CD1c-positive myeloid dendritic cell (primary cell): ENCODE measurements around the gene MGMT.

ENCODE experiments used
- DNase-seq: peaks from one replicate; pipeline ENCODE4 v3.0.0-alpha.2; 2016; ENCODE audit errors: extremely low spot score

MGMT gene

DNA sequence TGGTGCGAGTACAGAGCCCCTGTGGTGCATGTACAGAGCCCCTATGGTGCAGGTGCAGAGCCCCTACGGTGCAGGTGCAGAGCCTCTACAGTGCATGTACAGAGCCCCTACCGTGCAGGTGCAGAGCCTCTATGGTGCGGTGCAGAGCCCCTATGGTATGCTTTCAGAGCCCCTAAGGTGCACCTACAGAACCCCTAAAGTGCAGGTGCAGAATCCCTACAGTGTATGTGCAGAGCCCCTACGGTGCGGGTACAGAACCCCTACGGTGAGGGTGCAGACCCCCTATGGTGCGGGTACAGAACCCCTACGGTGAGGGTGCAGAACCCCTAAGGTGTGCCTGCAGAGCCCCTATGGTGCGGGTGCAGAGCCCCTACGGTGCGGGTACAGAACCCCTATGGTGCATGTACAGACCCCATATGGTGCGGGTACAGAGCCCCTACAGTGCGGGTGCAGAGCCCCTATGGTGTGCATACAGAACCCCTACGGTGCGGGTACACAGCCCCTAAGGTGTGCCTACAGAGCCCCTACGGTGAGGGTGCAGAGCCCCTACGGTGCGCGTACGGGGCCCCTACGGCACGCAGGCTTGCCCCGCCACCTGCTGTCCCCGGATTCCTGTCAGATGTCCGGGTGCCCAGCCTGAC, 53.5 kb downstream of the MGMT start:
- DNase-seq, result no peak

DNA sequence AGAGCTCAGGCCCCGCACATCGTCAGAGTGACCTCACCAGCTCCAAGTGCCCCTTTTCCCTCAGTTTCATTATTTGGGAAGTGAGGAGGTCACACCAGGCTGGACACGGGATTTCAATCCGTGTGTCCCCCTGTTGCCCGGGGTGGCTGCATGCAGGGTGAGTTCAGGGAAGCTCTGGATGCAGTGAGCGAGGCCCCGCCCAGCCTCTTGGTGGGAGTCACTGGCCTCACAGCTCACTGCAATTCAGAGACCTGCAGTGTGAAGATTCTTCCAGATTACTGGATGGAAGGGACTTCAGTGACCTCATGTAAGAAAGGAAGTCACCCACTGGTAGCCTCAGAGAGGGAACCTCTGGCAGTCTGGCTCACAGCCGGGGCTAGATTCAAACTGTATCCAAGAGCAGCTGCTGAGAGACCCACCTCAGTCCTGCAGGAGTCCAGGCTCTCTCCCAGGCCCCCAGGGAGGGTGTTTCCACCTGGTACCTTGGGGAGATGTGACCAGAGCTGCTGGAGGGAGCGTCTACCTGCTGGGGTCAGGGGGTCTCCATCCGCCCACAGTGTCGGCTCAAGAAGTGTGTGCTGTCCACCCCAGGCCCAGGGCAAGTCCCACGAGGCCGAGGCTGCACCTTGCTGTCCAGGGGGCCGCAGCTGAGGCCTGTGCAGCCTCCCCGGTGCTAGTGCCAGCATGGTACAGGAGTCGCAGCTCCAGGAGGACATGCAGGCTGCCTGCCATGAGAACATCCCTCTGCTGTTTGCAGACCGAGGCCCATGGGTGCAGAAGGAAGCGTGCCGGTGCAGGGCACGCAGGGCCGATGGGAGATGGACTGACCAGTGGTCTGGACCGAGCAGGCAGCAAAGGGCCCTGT, 54.4 kb downstream of the MGMT start:
- no peak for DNase-seq

DNA sequence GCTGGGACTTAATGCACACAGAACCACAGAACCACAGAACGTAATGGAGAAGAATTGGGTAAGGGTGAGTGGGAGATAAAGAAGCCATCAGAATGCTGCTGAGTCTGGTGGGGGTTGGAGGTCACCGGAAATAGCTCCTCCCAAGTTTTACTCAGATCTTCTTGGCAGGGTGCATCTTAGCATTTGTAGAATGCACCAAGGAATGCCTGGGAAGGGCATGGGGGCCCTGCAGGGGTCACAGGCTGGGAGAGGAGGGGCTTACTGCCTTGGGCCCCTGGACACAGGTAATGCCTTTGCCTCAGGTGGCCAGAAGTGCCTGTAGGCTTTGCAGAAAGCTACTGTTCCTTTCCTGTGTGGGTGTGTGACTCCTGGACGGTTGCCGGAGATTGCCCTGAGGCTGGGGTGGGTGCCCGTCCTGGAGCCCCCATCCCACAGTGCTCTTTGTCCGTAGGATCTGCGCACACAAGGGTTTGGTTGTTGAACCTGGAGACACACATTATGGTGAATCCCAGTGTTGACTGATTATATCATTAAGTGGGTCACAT, 55.1 kb downstream of the MGMT start:
- DNase-seq, result no peak

DNA sequence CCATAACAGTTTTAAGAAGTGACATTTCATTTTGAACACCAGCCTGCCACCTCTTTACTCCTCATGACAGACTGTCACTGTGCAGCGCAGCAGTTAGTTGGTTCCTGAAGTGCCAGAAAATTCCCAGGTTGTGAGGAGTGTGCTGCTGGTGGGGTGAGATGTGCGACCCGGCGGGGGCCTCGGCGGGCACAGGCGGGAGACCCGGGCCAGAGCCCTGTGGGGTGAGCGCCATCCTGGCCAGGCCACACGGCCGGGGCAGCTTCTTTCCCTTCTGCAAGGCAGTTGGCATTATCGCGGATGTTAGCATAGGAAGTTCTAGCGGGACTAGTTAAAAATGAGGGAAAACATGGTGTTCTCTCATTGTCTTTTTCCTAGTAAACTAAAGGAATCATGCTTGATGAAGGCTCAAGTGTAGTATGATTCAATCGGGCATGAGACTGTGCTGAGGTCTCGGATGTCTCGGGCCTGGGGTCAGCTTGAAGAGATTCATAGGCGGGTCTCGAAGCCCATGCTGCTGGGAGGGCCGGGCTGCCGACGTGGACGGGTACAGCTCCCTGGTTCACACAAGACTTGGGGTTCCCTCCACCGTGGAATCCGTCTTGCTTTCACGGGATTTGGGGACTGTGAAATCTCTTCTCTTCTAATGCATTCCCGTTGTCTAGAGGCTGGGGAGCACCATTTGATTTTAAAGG, 56.1 kb downstream of the MGMT start:
- no peak for DNase-seq

DNA sequence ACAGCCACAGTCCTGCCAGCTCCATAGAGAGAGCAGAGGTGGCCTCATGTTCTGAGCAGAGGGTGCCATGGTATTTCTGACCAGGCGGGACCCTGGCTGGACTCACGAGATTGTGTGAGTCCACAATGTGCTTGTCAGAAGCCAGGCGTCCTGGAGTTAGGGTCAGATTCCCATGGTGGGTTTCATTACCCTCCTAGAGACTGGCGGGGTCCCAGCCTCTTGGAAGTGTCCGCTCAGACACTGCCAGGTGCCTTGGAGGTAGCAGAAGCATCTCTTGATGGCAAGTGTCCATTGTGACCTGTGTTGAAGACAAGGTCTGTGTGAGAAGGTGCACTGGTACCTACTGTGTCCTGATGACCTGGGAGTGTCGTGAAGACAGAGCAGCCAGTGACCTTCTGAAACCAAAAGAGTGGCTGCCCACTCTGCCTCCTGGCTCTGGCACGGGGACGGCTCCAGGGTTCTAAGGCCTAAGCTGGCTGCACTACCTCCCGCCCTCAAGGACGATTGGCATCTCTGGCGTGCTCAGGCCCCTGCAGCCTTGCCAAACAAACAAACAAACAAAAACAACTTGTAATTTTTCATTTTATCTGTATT, 56.8 kb downstream of the MGMT start:
- DNase-seq, result no peak

DNA sequence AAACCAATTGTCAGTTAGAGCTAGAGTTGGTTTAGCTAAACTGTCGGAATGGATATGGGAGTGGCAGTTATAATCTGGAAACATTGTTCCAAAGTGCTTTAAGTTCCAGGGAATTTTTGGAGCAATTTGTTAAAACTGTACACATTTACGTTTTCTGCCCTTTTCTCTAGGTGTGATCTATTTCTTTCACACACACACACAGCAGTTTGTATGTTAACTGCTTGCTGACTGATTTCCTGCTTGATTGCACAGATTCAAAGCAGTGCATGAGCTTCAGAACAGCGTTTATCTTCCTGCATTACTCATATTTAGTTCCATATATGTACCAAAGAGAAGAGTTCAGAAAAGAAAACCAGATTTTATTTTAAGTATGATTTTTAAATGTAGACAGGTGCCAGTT, 57.9 kb downstream of the MGMT start:
- no peak for DNase-seq

DNA sequence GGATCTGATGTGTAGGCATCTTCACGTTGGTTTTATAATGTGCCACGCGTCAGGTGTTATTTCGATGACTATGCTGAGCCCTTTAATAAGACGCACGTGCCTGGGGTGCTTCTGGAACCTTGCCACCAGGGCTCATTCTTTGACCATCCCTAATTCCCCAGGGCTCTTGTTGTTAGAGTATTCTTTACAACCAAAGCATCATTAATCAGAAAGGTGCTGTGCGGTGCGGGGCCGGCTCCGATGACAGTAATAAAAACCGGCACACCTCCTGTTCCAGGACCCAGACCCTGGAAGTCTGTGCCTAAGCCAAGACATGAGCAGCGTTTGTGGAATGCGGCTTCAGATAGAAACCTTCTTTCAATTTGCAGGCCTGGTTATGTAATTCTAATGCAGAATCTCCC, 58.4 kb downstream of the MGMT start:
- DNase-seq, result no peak

DNA sequence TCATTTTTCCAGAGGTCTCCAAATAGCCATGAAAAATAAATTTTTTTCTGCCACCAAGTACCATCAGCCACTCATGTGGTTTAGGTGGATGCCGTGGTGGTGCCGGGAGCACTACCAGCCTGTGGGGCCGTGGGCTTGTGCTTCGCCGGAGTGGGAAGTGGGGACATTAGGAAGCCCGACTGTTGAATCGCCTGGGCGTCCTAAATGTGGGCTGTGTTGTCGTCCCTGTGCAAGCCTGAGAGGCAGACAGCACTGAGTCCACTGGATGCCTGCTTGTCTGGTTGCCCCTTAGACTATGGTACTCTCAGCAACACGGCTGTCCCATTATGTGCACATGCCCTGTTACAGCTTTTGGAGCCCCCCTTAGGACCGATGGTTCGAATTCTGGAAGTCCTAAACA, 59.9 kb downstream of the MGMT start:
- no peak for DNase-seq

DNA sequence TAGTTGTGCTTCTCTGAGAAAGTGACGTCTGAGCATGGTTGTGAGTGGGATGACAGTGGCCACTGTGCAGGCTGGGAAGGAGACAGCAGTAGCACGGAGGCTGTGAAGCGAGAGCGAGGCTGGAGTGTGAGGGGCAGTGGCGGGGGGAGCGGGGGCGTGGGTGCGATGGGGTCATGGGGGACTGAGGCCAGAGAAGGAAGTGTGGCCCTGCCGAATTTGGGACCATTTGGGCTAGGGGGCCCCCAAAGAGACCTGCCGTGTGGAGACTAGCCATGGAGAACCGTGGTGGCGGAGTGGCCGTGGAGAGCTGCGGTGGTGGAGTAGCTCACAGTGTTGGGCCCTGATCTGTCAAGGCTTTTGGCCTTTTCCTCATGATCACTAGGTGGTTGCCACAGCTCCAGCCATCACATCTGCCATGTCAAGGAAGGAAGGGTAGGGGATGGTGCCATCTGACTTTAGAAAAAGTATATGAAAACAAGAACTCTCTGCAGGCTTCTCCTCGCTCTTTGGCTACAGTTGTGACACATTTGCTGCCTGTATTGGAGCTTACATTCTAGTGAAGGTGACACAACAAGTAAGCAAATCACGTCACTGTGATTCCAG, 61.4 kb downstream of the MGMT start:
- DNase-seq, result no peak

DNA sequence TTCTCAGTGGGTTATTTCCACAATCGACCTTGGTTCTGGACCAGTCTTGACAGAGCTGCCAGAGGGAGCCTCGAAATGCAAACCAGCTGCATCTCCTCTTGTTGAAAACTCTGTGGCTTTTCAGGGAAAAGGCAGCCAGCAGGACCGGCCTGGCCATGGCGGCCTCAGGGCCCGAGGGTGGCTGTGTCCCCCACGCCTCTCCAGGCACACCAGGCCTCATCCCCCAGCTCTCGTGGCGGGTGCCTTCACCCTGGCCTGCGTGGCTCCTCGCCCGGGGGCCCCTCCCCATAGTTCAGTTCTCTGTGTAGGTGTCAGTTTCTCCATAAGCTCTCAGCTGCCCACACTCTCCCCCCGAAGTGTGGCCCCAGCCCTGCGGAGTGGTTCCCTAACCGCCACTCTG, 63.5 kb downstream of the MGMT start:
- DNase-seq, result no peak

DNA sequence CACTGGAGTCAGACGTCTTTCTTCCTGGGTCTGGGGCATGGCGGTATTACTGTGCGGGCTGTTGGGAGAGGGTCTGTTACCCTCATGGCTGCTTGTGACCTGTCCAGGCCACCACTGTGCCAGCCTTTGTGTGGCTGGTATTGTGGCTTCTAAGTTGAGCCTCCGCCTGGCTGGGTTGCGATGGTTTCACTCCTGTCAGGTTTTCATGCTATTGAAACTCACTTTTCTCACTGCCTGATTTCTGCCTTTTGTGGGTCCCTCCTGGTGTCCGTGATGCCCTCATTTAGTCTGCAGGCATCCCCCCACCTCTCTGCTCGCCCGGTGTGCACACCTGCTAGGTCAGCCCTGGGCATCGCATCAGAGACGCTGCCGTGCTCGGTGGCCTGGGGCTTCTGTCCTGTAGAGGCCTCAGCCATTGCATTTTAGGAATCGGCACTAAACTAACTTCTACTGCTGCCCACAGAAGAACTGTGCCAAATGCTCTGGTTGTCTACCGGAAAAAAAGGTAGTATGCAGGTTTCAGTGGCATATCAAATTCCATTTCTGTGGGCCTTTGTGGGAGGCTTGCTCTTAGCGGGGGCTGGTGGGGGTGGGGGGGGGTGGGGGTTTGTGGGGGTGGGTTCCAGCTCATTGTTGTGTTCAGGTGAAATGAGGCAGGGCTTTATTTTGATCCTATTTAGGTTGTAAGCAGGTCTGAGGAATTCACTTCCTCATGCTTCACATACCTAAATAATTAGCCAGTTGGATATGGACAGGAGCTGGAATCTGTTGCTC, 64.3 kb downstream of the MGMT start:
- no peak for DNase-seq

DNA sequence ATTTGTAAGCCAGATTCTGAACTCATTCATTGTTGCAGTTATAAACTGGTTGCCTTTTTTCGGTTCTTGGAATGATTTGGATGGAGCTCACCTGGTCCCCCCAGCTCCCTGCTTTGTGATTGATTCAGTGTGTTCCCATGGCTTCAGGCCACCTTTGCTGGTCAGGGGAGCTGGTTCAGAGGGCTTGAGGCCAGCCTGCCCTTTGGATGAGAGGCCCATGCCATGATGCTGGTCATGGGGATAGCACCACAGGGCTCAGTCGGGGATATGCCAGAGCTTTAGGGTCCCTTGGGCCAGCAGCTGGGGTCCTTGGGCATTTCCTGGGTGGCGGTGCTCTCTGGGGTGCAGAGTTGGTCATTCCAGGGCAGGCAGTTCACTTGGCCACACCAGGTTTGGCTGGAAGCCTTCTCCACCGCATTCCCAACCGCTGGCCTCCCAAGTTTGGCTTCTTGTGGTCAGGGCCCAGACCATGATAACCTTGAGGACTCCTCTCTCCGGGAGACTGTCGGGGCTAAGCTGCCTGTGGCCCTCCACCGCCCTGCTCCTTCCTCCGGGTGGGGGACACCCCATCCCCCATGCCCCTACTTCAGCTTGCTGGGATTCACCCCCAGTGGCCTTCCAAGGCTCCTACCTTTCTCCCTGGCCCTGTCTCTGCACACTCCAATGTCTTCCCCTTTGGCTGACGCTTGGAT, 65.1 kb downstream of the MGMT start:
- DNase-seq, result no peak

DNA sequence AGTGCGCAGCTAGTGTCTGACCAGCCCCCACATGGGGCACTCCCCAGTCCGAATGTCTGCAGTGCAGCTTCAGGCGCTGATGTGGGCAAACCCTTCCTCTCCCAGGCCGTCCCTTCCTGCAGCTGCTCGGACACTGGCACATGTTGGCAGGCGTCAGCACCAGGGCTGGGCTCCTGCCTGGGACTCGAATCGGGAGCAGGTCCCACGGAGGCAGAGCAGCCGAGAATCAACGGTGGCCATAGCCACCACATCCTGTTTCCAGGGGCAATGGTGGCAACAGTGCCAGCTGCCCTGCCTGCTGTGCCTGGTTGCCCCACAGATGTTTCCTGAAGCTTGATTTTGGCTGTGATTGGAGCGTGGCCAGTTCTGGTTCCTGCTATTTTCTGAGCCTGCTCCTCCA, 65.8 kb downstream of the MGMT start:
- no peak for DNase-seq

DNA sequence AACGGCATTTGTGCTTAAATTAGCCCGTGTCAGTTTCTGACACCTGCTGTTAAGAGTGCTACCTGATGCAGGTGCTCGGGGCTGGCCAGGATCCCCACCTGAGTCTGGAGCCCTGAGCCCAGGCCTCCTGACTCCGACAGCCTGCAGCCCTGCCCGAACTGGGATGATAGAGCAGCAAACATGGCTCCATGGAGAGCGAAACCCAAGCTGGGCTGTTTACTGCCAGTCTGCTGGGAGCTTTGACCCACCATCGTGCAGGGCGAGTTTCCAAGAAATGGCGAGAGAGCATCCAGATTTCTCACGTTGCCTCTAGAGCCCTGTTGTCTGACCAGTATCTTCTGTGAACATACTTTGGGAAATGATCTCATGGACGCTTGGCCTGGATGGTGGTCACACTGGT, 66.2 kb downstream of the MGMT start:
- no peak for DNase-seq

DNA sequence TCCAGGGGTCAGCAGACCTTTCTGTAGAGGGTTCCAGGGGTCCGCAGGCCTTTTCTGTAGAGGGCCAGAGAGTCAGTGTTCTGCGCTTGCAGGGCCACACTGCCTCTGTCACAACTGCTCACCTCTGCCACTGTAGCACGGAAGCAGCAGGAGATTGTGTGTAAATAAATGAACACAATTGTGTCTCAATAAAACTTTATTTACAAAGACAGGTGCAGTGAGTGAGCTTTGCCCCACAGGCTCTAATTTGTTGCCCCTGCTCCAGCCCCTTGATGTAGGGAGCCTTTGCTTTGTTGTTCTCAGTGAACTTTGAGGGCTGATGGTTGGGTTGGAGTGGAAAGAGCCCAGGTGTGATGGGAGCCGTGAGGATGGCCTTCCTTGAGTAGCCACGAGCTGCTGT, 67.8 kb downstream of the MGMT start:
- DNase-seq, result no peak

DNA sequence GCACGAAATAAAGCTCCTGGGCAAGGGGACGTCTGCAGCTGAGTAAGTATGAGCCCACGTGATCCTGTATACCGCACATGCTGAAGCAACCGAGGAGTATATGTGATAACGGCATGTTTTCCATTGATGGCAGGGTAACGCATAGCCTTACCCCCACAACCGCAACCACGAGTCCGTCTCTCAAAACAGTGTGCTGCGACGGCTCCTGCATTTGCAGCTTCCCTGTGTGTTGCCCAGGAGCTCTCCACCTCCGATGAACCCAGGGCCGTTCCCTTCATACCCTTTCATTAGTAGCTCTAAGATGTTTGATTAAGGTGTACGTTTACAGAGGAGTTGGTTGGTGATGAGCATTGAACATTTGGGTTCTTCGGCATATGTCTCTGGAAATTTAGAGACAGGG, 69.3 kb downstream of the MGMT start:
- DNase-seq, result no peak

DNA sequence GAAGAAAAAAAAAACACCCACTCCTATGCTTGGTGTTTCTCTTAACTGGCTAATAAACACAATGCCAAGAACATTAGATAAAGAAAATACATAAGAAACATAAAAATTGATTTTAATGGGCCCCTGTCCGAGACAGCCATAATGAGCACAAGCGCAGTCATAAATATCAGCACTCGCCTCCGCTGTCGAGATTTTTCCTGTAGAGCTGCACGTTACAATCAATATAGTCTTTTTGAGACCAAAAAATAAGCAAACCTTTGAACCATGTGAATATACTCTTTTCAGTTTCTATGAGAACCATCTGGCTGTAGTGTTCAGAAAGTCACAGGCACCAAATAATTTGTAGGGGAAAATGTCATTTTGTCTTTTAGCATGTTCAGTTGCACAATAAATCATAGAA, 70.1 kb downstream of the MGMT start:
- no peak for DNase-seq

DNA sequence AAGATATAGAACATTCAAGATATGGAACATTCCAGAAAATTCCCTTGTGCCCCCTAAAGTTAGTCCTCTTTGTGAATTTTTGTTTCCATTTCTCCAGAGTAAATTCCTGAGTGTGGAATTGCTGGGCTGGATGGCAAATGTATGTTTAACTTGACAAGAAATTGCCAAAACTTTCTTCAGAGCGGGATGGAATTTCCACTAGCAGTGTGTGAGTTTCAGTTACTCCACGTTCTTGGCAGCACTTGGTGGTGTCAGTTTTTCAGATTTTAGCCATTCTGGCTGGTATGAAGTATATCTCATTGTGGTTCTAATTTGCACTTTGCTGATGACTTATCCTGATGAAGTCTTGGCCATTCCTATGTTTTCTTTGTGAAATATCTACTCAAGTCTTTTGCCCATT, 71.2 kb downstream of the MGMT start:
- DNase-seq, result no peak

DNA sequence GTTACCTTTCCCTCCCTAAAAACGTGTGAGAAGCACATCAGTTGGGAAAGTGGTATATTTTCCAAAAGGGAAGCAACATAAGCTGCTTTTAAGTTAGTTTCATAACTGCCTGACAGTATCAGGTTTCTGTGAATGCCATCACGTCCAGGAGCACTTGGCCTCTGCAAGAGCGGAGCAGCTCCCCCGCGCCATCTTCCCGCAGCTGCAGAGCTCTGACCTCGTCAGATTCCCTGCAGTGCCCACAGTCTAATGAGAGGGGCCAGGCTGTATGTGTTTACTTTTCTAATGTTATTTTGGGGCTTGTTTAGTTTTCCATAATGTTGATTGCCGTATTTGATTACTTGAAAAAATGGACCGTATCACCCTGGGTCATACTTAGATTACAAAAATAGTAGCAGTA, 74.2 kb downstream of the MGMT start:
- DNase-seq, result no peak

DNA sequence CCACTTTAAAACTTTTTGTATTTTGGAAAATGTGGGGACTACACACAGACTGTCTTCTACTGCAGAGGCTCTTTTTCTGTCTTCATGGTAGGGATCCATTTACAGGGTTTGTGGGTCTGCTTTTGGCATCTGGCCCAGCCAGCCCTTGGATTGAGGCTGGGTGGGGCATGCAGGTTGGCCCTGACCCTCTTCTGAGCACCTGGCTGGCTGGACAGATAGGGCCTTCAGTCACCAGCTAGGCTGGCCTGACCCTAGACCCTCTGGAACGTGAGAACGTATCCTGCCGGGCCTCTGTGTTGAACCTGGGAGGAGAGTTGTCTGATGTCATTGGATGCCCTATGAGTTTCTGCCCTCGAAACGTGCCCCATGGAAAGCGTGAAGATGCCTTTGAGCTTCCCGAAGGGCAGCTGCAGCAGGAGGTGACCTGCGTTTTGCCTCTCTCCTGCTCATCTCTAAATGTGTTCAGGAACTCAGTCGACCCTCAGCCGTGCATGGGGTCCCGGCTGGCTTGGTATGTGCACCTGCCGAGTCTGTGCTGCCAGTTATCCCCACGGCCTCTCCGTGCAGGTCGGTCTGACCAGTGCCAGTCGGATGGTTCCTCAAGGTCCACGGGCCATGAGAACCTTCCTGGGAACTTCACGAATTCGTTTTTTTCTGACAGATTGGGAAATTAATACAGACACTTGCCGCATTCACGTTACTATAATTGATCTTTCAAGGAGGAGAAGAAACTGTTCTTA, 74.9 kb downstream of the MGMT start:
- no peak for DNase-seq
